ENCODE data around the gene DGKI. TPM values are rescaled to one million over a fixed set of nuclear protein-coding genes. Genes with fewer than 3 reads are reported as not detected.

The DGKI gene
- total RNA-seq, 2 donors from 2014 or later = 0.04 to 0.64 TPM

GRCh38 chr7:137544453-137545058 is 302.2 kb downstream of the DGKI start:
- H3K9me3 ChIP-seq (ENCODE audit: control insufficient read depth, low read length) = no peaks in the 10 kb centered on the region
- no peak overlapping the region for H3K27ac ChIP-seq (ENCODE audit: low read depth, low read length)
- H3K9ac ChIP-seq (ENCODE audit: extremely low read depth, low read length, poor library complexity, severe bottlenecking) = no peak overlapping the region
- no peaks in the 10 kb centered on the region for H3K36me3 ChIP-seq (ENCODE audit: control insufficient read depth, insufficient read depth, low read length)
- no peak overlapping the region for H3K4me3 ChIP-seq (ENCODE audit: low read length)
- 88 to 100% methylated on average over 1 of the region's 1 CpG for WGBS, 2 experiments (ENCODE audit: insufficient coverage in 1 of 2, insufficient read length in 1 of 2)
- DNase-seq = no peak
- TF ChIP-seq CTCF (conservative IDR thresholded peaks at IDR 0.05) = no peak
- no peaks in the 10 kb centered on the region for H3K27me3 ChIP-seq (ENCODE audit: control insufficient read depth, insufficient read depth, low read length, poor library complexity, severe bottlenecking)
- Mint-ChIP-seq H3K4me1 (no peaks in the 10 kb centered on the region), H3K4me3 (no peak overlapping the region), H3K27ac (no peak overlapping the region), H3K36me3 (ENCODE audit: low read depth) (no peaks in the 10 kb centered on the region), H3K9me3 (no peaks in the 10 kb centered on the region), H3K27me3 (ENCODE audit: insufficient read depth) (no peaks in the 10 kb centered on the region)
- H3K4me1 ChIP-seq (ENCODE audit: control insufficient read depth, insufficient read depth, low read length) = no peaks in the 10 kb centered on the region

GRCh38 chr7:137539111-137539715 is 307.6 kb downstream of the DGKI start:
- no peaks in the 10 kb centered on the region for H3K9me3 Mint-ChIP-seq
- H3K27ac Mint-ChIP-seq = no peak overlapping the region

GRCh38 chr7:137538361-137538762 is 308.4 kb downstream of the DGKI start:
- no peak for TF ChIP-seq CTCF (conservative IDR thresholded peaks at IDR 0.05)
- H3K27ac ChIP-seq (ENCODE audit: low read depth, low read length) = no peak overlapping the region
- H3K4me1 ChIP-seq (ENCODE audit: control insufficient read depth, insufficient read depth, low read length) = no peaks in the 10 kb centered on the region
- Mint-ChIP-seq H3K4me3 (no peak overlapping the region), H3K27ac (no peak overlapping the region), H3K27me3 (ENCODE audit: insufficient read depth) (no peaks in the 10 kb centered on the region), H3K4me1 (peaks cover 2% of the 10 kb centered on the region), H3K36me3 (ENCODE audit: low read depth) (no peaks in the 10 kb centered on the region), H3K9me3 (no peaks in the 10 kb centered on the region)
- no peak overlapping the region for H3K4me3 ChIP-seq (ENCODE audit: low read length)
- no peaks in the 10 kb centered on the region for H3K36me3 ChIP-seq (ENCODE audit: control insufficient read depth, insufficient read depth, low read length)
- H3K27me3 ChIP-seq (ENCODE audit: control insufficient read depth, insufficient read depth, low read length, poor library complexity, severe bottlenecking) = no peaks in the 10 kb centered on the region
- no peak for DNase-seq
- 91 to 93% methylated on average over 3 to 4 of the region's 4 CpGs for WGBS, 2 experiments (ENCODE audit: insufficient coverage in 1 of 2, insufficient read length in 1 of 2)
- H3K9ac ChIP-seq (ENCODE audit: extremely low read depth, low read length, poor library complexity, severe bottlenecking) = no peak overlapping the region
- no peaks in the 10 kb centered on the region for H3K9me3 ChIP-seq (ENCODE audit: control insufficient read depth, low read length)

More at GRCh38 chr7:137539111-137539715, 307.6 kb downstream of the DGKI start:
- no peaks in the 10 kb centered on the region for H3K36me3 Mint-ChIP-seq (ENCODE audit: low read depth)
- 86 to 87% methylated on average over 1 to 3 of the region's 3 CpGs for WGBS, 2 experiments (ENCODE audit: insufficient coverage in 1 of 2, insufficient read length in 1 of 2)
- Histone ChIP-seq H3K9me3 (ENCODE audit: control insufficient read depth, low read length) (no peaks in the 10 kb centered on the region), H3K27ac (ENCODE audit: low read depth, low read length) (no peak overlapping the region), H3K4me1 (ENCODE audit: control insufficient read depth, insufficient read depth, low read length) (no peaks in the 10 kb centered on the region), H3K36me3 (ENCODE audit: control insufficient read depth, insufficient read depth, low read length) (no peaks in the 10 kb centered on the region), H3K4me3 (ENCODE audit: low read length) (no peak overlapping the region), H3K9ac (ENCODE audit: extremely low read depth, low read length, poor library complexity, severe bottlenecking) (no peak overlapping the region), H3K27me3 (ENCODE audit: control insufficient read depth, insufficient read depth, low read length, poor library complexity, severe bottlenecking) (no peaks in the 10 kb centered on the region)
- H3K4me3 Mint-ChIP-seq = no peak overlapping the region
- H3K27me3 Mint-ChIP-seq (ENCODE audit: insufficient read depth) = no peaks in the 10 kb centered on the region
- no peaks in the 10 kb centered on the region for H3K4me1 Mint-ChIP-seq
- no peak for DNase-seq
- TF ChIP-seq CTCF (conservative IDR thresholded peaks at IDR 0.05) = no peak
